HepG2 (cell line): ENCODE results near the gene NPAS2. TPM values are rescaled to one million over a fixed set of nuclear protein-coding genes. Genes with fewer than 3 reads are reported as not detected.

Experiments
- FOXA1 ChIP-seq, 2 experiments: fragments of 450-650 bp in 1 of 2; sonication (generic) in 1 of 2; formaldehyde crosslinking in 1 of 2; IDR thresholded peaks; 2 replicates each; pipeline versions ENCODE4 v1.4.0 to v1.6.1; 2016 to 2020; ENCODE audit warnings: missing genetic modification reagents in 1 of 2
- MTF2 ChIP-seq: sonication (generic); formaldehyde crosslinking; IDR thresholded peaks from 2 replicates; pipeline ENCODE4 v1.5.0; 2020; ENCODE audit warnings: missing genetic modification reagents, borderline replicate concordance
- SKIL ChIP-seq: sonication (generic); formaldehyde crosslinking; IDR thresholded peaks from 2 replicates; pipeline ENCODE4 v1.8.0; 2022; ENCODE audit warnings: missing genetic modification reagents, mild to moderate bottlenecking, moderate library complexity, borderline replicate concordance
- TARDBP ChIP-seq: sonication (generic); formaldehyde crosslinking; IDR thresholded peaks from 2 replicates; pipeline ENCODE4 v1.8.0; 2022; ENCODE audit warnings: mild to moderate bottlenecking, missing genetic modification reagents
- ZBTB10 ChIP-seq: sonication (generic); formaldehyde crosslinking; IDR thresholded peaks from 2 replicates; pipeline ENCODE4 v1.4.0; 2020; ENCODE audit warnings: missing genetic modification reagents, borderline replicate concordance
- ZHX1 ChIP-seq: sonication (generic); formaldehyde crosslinking; IDR thresholded peaks from 2 replicates; pipeline ENCODE4 v1.8.1; 2022; ENCODE audit warnings: low read depth, mild to moderate bottlenecking, missing genetic modification reagents
- ZMAT3 ChIP-seq: sonication (generic); formaldehyde crosslinking; conservative IDR thresholded peaks from 2 replicates; pipeline ENCODE4 v1.7.0; 2021; ENCODE audit warnings: missing genetic modification reagents
- ZNF317 ChIP-seq: sonication (generic); formaldehyde crosslinking; IDR thresholded peaks from 2 replicates; pipeline ENCODE4 v1.5.0; 2020; ENCODE audit warnings: mild to moderate bottlenecking, missing genetic modification reagents
- ZNF318 ChIP-seq: sonication (generic); formaldehyde crosslinking; IDR thresholded peaks from 2 replicates; pipeline ENCODE4 v1.4.0; 2020; ENCODE audit warnings: mild to moderate bottlenecking, missing genetic modification reagents
- ZNF790 ChIP-seq: sonication (generic); formaldehyde crosslinking; IDR thresholded peaks from 2 replicates; pipeline ENCODE4 v1.8.0; 2022; ENCODE audit warnings: missing genetic modification reagents, mild to moderate bottlenecking, borderline replicate concordance
- ZSCAN22 ChIP-seq: sonication (generic); formaldehyde crosslinking; IDR thresholded peaks from 2 replicates; pipeline ENCODE4 v1.4.0; 2020; ENCODE audit warnings: mild to moderate bottlenecking, missing genetic modification reagents
- polyA plus RNA-seq, 8 experiments: library from polyadenylated mRNA; depleted of rRNA in 3 of 8; stranded (reverse) in 7 of 8; unstranded in 1 of 8; fragments of >200 nt; fragmentation: Illumina TruSeq in 4 of 8; extraction: Trizol in 4 of 8; gene quantifications; 2 replicates each; pipeline versions ENCODE4 v1.2.1 to v1.2.3, GENCODE V29; 2011 to 2016; ENCODE audit warnings: low read depth in 4 of 8, missing spikeins in 1 of 8, mixed read lengths in 1 of 8; ENCODE audit not compliant: insufficient read depth in 1 of 8
- total RNA-seq, 5 experiments: library from RNA; depleted of rRNA; stranded (reverse); fragments of >200 nt; fragmentation: Illumina TruSeq; extraction: Trizol; gene quantifications; 2 replicates each; pipeline ENCODE4 v1.2.3, GENCODE V29; 2016; ENCODE audit warnings: low read depth in 1 of 5

NPAS2 gene
- total and polyA plus RNA-seq, 2 of the 13 experiments (the other 11 are each of a cell fraction or from before 2014, with no cell fraction given): 14.8 to 37.5 TPM

- TF ChIP-seq MTF2 (CRISPR knock-in tag) (no peak), ZNF790 (no peak), ZBTB10 (CRISPR knock-in tag) (peak; percentile 44; the same call in 1 of the 2 replicates), ZSCAN22 (CRISPR knock-in tag) (peak; percentile 81), FOXA1 (IDR thresholded peaks at IDR 0.05) (no peak), FOXA1 (CRISPR knock-in tag; IDR thresholded peaks at IDR 0.05) (no peak), ZNF318 (CRISPR knock-in tag) (peak; percentile 72; the same call in 1 of the 2 replicates), TARDBP (CRISPR knock-in tag) (peak; percentile 41; the same call in 1 of the 2 replicates), ZHX1 (CRISPR knock-in tag) (no peak; the same call in 1 of the 2 replicates), ZMAT3 (CRISPR knock-in tag) (peak; percentile 47; the same call in 1 of the 2 replicates), SKIL (no peak), ZNF317 (CRISPR knock-in tag) (peak; percentile 61; the same call in 1 of the 2 replicates)
These were observed 1.2 kb upstream of the NPAS2 start (continued) for GRCh38 chr2:100818606-100819369.
